ENCODE measurements around the gene HOXA11. TPM values are rescaled to one million over a fixed set of nuclear protein-coding genes. Genes with fewer than 3 reads are reported as not detected.

Gene HOXA11
- total RNA-seq, 4 donors from 2014 or later: 0.27 to 1.4 (median 1.0) TPM; not detected in 1

- TF ChIP-seq CTCF (IDR thresholded peaks at IDR 0.05): no peak
- TF ChIP-seq POLR2A (IDR thresholded peaks at IDR 0.05): no peak
- intact Hi-C loops (cut with DNase I; ENCODE audit: low total_unique reads): no loop called here
- DNase-seq (ENCODE audit: low spot score in 2 of 2): peak in 1 of 2 donors; percentile 86
- WGBS, 2 donors: 81 to 82% methylated on average over 12 of the region's 12 CpGs
- H3K4me3 ChIP-seq (ENCODE audit: low read depth, poor library complexity, severe bottlenecking): no peak overlapping the region
Observed at GRCh38 chr7:27180431-27181420, 4.3 kb downstream of the HOXA11 start.

- no peak overlapping the region for H3K4me3 ChIP-seq (ENCODE audit: low read depth, poor library complexity, severe bottlenecking)
- DNase-seq (ENCODE audit: low spot score in 2 of 2): peak; percentile 69 to 95
- intact Hi-C loops (cut with DNase I; ENCODE audit: low total_unique reads): no loop called here
- TF ChIP-seq CTCF (IDR thresholded peaks at IDR 0.05) (peak in 1 of 3 donors; percentile 53), POLR2A (IDR thresholded peaks at IDR 0.05) (no peak)
- 23 to 24% methylated on average over 56 of the region's 56 CpGs for WGBS, 2 donors
Observed at GRCh38 chr7:27179503-27180430, 5.3 kb downstream of the HOXA11 start.

GRCh38 chr7:27179030-27179429 lies 6.0 kb downstream of the HOXA11 start:
- TF ChIP-seq POLR2A (IDR thresholded peaks at IDR 0.05): no peak
- TF ChIP-seq CTCF (IDR thresholded peaks at IDR 0.05): no peak
- DNase-seq (ENCODE audit: low spot score in 2 of 2): peak in 1 of 2 donors; percentile 81
- intact Hi-C loops (cut with DNase I; ENCODE audit: low total_unique reads): no loop called here
- 57 to 59% methylated on average over 14 of the region's 14 CpGs for WGBS, 2 donors
- no peak overlapping the region for H3K4me3 ChIP-seq (ENCODE audit: low read depth, poor library complexity, severe bottlenecking)

GRCh38 chr7:27178366-27178765 lies 6.7 kb downstream of the HOXA11 start:
- WGBS, 2 donors: 64 to 65% methylated on average over 6 of the region's 6 CpGs
- intact Hi-C loops (cut with DNase I; ENCODE audit: low total_unique reads): no loop called here
- TF ChIP-seq POLR2A (IDR thresholded peaks at IDR 0.05) (no peak), CTCF (IDR thresholded peaks at IDR 0.05) (no peak)
- H3K4me3 ChIP-seq (ENCODE audit: low read depth, poor library complexity, severe bottlenecking): no peak overlapping the region
- DNase-seq (ENCODE audit: low spot score in 2 of 2): peak; percentile 47 to 88

- peak in 1 of 2 donors; percentile 75 for DNase-seq (ENCODE audit: low spot score in 2 of 2)
- WGBS, 2 donors: 54 to 57% methylated on average over 5 of the region's 5 CpGs
- intact Hi-C loops (cut with DNase I; ENCODE audit: low total_unique reads): no loop called here
- no peak overlapping the region for H3K4me3 ChIP-seq (ENCODE audit: low read depth, poor library complexity, severe bottlenecking)
- TF ChIP-seq CTCF (IDR thresholded peaks at IDR 0.05): no peak
- no peak for TF ChIP-seq POLR2A (IDR thresholded peaks at IDR 0.05)
Observed at GRCh38 chr7:27177795-27178320, 7.2 kb downstream of the HOXA11 start.
